HG03060 (cell line): ENCODE measurements around the gene ADARB1.
"Not testable (repeated sequence)": the region's sequence is repeated elsewhere in the genome, so short reads cannot be mapped to it uniquely, and the experiment has no call there.

Experiments used
- ATAC-seq: cut with Tn5 transposase; IDR thresholded peaks from one replicate; pipeline ENCODE4 v1.9.1; 2021; ENCODE audit warnings: low read depth, moderate number of reproducible peaks; ENCODE audit not compliant: unreplicated experiment

The ADARB1 gene

DNA sequence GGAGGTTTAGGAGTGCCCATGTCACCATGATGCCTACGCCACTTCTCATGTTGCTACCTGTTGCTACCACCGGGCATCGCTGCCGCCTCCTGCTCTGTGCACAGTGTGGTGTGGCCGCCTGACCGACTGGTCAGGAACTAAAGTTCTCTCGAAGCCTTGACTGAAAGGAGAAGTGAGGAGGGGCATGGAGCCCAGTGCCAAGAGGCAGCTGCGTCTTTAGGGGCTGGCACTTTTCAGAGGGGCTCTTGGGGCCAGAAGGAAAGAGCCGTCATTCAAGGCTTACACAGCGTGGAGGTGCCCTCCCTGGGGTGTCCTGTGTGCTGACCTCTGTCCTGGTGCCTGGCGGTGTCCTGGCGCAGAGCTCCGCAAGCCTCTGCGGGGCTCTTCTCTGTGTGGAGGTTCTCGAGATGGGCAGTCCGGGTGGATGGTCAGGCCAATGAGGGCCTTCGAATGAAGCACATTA, 57.2 kb downstream of the ADARB1 start:
- no peak for ATAC-seq

GRCh38 chr21:45132841-45133573, 58.6 kb downstream of the ADARB1 start:
- no peak for ATAC-seq

- ATAC-seq: not testable (repeated sequence)
These were observed 59.3 kb downstream of the ADARB1 start for GRCh38 chr21:45133574-45134278.

DNA sequence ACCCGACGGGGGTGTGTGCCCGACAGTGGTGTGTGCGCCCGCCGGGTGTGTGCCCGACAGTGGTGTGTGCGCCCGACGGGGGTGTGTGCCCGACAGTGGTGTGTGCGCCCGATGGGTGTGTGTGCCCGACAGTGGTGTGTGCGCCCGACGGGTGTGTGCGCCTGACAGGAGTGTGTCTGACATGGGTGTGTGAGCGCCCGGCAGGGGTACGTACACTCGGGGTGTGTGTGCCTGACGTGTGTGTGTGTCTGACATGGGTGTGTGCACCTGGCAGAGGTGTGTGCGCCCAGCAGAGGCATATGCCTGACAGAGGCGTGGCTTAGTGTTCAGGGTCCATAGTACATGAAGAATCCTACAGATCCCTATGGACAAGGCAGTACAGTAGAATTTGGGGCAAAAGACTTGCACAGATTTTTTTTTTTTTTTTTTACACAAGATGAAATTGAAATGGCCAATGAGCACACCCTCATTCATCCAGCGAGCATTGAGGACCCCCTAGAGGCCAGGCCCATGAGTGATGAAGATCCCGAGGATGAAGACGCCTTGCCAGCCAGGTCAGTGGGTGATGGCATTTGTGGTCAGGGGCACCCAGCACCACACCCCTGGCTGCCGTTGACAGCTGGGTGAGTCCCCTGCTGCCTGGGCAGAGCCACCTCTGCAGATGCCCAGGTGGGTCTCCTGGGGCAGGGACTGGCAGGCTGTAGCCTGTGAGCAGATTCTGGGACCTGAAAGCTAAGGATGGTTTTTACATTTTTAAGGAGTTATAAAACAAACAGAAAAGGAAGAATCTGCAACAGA, 60.1 kb downstream of the ADARB1 start:
- no peak for ATAC-seq

DNA sequence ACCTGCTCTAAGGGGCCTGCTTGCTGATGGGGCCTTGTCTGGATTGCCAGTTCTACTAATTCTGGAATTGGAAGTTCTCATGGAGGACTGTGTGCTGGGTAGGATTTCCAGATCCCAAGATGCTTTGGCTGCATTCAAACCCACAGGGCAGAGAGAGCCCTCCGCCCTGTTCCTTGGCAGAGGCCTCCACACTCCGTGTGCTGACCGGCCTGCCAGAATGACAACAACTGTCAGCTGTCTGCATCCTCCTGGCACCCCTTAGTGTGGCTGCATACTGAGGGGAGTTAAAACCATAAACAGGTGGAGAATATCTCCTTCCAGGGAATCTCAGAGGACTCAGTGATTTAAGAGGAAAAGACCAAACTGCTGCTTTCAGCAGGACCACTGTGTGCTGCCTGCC, 60.7 kb downstream of the ADARB1 start:
- ATAC-seq: no peak

GRCh38 chr21:45135868-45136267, 61.5 kb downstream of the ADARB1 start:
- ATAC-seq: no peak

- ATAC-seq: no peak
These were observed 62.1 kb downstream of the ADARB1 start for GRCh38 chr21:45136500-45136899.

GRCh38 chr21:45136927-45137611, 62.7 kb downstream of the ADARB1 start:
- no peak for ATAC-seq

- no peak for ATAC-seq
These were observed 63.2 kb downstream of the ADARB1 start for GRCh38 chr21:45137612-45137937.

DNA sequence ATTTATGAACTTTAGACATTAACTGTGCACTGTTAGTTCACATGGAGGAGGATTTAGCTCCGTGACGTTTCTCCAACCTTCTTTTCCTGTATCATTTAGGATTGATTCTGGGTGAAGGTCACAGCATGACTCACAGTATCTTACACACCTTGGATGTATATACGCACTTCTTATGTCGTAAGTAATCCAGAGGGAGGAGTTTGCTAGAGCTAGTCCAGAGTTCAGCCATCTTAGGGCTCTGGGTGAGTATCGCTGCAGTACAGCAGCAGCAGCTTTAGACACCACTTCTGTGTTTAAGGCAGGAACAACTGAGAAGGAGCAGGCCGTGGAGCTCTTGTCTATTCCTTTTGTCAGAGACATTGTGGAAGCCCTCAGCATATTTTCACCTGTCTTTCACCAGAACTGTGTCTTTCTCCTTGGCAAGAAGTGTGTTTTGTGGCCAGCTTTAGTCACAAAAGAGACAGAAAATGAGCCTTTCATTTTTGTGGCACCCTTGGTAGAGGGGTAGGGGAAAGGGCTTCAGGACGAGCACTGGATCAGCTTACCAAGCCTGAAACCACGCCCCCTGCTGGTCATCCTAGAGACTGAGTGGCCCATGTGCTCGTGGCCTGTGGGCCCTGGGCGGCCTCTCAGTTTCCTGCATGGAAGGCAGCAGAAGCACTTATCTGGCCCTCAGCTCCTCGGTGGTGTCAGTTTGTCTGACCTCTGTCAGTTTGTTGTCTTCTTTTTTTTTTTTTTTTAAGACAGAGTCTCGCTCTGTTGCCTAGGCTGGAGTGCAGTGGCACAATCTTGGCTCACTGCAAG, 64.0 kb downstream of the ADARB1 start:
- no peak for ATAC-seq

DNA sequence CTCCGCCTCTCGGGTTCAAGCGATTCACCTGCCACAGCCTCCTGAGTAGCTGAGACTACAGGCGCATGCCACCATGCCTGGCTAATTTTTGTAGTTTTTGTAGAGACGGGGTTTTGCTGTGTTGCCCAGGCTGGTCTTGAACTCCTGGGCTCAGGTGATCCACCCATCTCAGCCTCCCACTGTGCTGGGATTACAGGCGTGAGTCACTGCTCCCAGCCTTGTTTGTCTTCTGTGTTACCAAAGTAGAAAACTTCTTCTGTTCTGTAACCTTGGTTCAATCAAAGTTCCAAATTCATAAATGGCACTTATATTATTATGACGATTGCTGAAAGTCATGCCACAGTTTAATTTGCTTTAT, 64.6 kb downstream of the ADARB1 start:
- ATAC-seq: not testable (repeated sequence)

- ATAC-seq: no peak
These were observed 65.1 kb downstream of the ADARB1 start for GRCh38 chr21:45139473-45139872.

DNA sequence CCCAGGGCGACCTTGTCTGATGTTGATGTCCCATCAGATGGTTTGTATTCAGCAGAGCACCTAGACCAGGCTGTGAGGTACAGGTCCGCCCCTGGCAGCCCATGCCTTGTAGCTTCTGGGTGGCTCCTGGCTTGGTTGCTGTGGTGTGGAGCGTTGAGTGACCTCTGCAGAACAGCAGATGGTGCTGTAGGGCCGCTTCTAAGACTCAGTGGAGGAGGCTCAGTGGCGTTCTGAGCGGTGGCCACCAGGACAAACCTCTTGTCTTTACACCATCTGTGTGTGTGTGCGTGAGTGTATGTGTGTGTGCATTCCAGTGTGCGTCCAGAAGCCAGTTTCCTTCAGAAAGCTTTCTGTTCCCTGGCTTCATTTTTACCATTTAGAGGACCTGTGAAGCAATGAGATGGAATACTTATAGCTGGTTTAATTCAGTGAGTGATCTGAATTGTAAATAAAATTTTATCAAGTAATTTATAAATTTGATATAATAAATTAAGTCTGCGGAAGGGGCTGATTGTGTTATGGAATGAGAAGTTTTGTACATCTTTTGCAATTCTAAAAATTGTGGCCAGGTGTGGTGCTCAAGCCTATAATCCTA, 66.1 kb downstream of the ADARB1 start:
- ATAC-seq: no peak

- ATAC-seq: not testable (repeated sequence)
These were observed 66.6 kb downstream of the ADARB1 start for GRCh38 chr21:45140944-45141343.

GRCh38 chr21:45141507-45141906, 67.1 kb downstream of the ADARB1 start:
- no peak for ATAC-seq

DNA sequence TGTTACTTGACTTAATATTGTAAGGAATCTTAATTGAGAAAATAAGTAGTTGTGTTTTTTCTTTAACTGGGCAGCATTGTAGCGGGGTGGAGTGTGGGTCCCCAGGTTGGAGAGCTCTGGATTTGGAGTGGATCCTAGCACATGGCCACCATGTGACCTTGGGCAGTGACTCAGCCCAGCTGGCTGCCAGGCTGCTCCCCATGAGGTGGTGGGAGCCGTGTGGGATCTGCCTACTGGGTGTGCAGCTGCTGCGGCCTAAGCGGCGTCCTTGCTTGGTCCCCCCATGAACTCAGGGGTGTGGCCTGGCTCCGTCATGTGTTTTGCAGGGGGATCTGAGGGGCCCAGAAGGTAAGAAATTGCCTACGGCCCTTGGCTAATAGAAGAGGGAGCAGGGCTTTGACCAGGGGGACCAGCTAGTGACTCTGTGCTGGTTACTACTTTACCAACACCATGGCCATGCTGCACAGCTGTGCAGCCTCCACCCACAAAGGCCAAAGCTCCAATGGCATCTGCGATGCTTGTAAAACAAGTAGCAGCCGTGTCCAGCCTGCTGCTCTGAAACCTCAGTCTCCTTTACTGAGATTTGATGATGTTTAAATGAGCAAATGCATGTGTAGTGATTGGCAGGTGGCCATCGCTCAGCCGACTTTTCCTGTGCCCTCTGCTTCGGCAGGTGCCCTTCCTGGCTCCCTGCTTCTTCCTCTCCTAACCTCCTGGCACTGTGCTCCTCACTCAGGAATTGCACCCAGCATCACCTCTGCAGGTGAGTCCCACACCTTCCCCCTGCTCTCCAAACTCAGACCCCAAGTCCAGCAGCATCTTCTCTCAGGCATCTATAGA, 68.3 kb downstream of the ADARB1 start:
- ATAC-seq: no peak

DNA sequence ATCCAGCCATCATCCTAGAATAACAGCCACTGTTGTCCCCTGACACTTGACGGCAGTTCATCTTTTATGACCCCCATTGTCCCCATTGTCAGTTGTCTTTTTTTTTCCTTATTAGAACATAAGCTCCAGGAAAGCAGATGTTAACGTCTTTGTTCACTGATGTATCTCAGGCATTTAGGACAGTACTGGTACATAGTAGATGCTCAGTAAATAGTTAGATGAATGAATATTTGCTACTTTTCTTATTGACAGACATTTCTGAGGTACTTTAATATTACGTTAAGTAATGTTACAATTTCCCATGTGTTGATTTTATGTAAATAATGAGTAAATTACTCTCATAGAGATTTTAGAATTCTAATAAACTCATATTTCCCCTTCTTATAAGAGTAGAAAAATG, 69.5 kb downstream of the ADARB1 start:
- ATAC-seq: no peak

- no peak for ATAC-seq
These were observed 70.8 kb downstream of the ADARB1 start for GRCh38 chr21:45145146-45145545.

GRCh38 chr21:45145846-45146245, 71.5 kb downstream of the ADARB1 start:
- not testable (repeated sequence) for ATAC-seq
